Esophagus muscularis mucosa (tissue), 3 donors: ENCODE measurements around the gene WWOX.

ENCODE experiments used
- CTCF ChIP-seq, 3 experiments: fragments of 200-600 bp in 2 of 3; fragments of 450-650 bp in 1 of 3; sonication (generic) in 2 of 3; IDR thresholded peaks; one replicate each; pipeline ENCODE4 v1.5.1; 2017 to 2019; ENCODE audit warnings: antibody characterized with exemption in 3 of 3, mild to moderate bottlenecking in 2 of 3, moderate library complexity in 1 of 3
- POLR2AphosphoS5 ChIP-seq, 2 donors: sonication (generic); formaldehyde crosslinking; IDR thresholded peaks; one replicate each; pipeline ENCODE4 v1.6.1; 2017; ENCODE audit warnings: antibody characterized with exemption in 2 of 2

GRCh38 chr16:78768226-78768625 lies 668.8 kb downstream of the WWOX start:
- TF ChIP-seq CTCF (IDR thresholded peaks at IDR 0.05) (no peak), POLR2AphosphoS5 (IDR thresholded peaks at IDR 0.05) (no peak)
